HepG2 (cell line): ENCODE results near the gene ZSWIM6. TPM values are rescaled to one million over a fixed set of nuclear protein-coding genes. Genes with fewer than 3 reads are reported as not detected.

Experiments used
- ATAC-seq: fragments of 200-7000 bp; cut with Tn5 transposase; 3 replicates; pipeline ENCODE4 v1.9.1; 2020; ENCODE audit warnings: mild to moderate bottlenecking, moderate library complexity
- BruUV-seq: library from RNA; stranded (reverse); fragments of 400-500 nt; replicated peaks from 2 replicates; lab custom pipeline; 2021; lab: Mats Ljungman, UMichigan
- CTCF ChIA-PET: fragments of 300-600 bp; formaldehyde crosslinking; extraction: SDS; loops from one replicate; lab custom pipeline; 2021; ENCODE audit warnings: low total read pairs, inconsistent platforms, low intra/inter-chr PET ratio; lab: Yijun Ruan, JAX
- POLR2A ChIA-PET: fragments of 350-600 bp; sonication (Branson Sonifier 250); formaldehyde crosslinking; loops from one replicate; lab custom pipeline; 2020; ENCODE audit warnings: antibody characterized with exemption, inconsistent platforms; lab: Yijun Ruan, JAX
- DNase-seq: peaks from one replicate; pipeline ENCODE4 v3.0.0-alpha.2; 2015; ENCODE audit warnings: low spot score
- FAIRE-seq: peaks from 3 replicates; lab custom pipeline; 2011; peaks lifted over from hg19 to GRCh38; lab: Jason Lieb, UNC
- H2AFZ ChIP-seq: one replicate; pipeline ENCODE4 v1.6.1; 2011; ENCODE audit warnings: low read length, inconsistent platforms
- H3K27ac ChIP-seq: fragments of 300-600 bp; 3 replicates; pipeline ENCODE4 v1.8.0; 2011; ENCODE audit warnings: mixed run types, mild to moderate bottlenecking, mixed read lengths, low read length, inconsistent platforms; ENCODE audit not compliant: insufficient read depth; ENCODE audit errors: extremely low read length
- H3K27me3 ChIP-seq, 2 experiments: fragments of 200-600 bp in 1 of 2; 2 replicates in 1 of 2; 3 replicates in 1 of 2; pipeline versions ENCODE4 v1.6.0 to v1.8.0; 2011; ENCODE audit warnings: low read length in 2 of 2, mild to moderate bottlenecking in 2 of 2, moderate library complexity in 2 of 2, inconsistent platforms in 1 of 2; ENCODE audit not compliant: insufficient read depth in 2 of 2, control insufficient read depth in 1 of 2
- H3K36me3 ChIP-seq, 2 experiments: fragments of 200-600 bp in 1 of 2; replicated peaks in 1 of 2; 2 replicates in 1 of 2; 3 replicates in 1 of 2; pipeline versions ENCODE4 v1.5.1 to v1.8.0; 2011; ENCODE audit warnings: low read length in 2 of 2, inconsistent platforms in 1 of 2; ENCODE audit not compliant: insufficient read depth in 2 of 2, control insufficient read depth in 1 of 2
- H3K4me1 ChIP-seq: 2 replicates; pipeline ENCODE4 v1.5.1; 2012; ENCODE audit warnings: low read length, inconsistent platforms; ENCODE audit not compliant: insufficient read depth
- H3K4me2 ChIP-seq: 2 replicates; pipeline ENCODE4 v1.6.0; 2011; ENCODE audit warnings: low read depth, low read length, inconsistent platforms
- H3K4me3 ChIP-seq, 3 experiments: fragments of 200-600 bp in 1 of 3; sonication (generic), shearing (Covaris generic) in 1 of 3; replicated peaks in 1 of 3; 2 replicates each; pipeline ENCODE4 v1.5.1; 2011 to 2016; ENCODE audit warnings: low read length in 3 of 3, inconsistent platforms in 2 of 3, low read depth in 2 of 3, mild to moderate bottlenecking in 2 of 3, control low read depth in 1 of 3, mixed read lengths in 1 of 3; ENCODE audit not compliant: insufficient read depth in 1 of 3
- H3K79me2 ChIP-seq: one replicate; pipeline ENCODE4 v1.6.1; 2011; ENCODE audit warnings: low read length, inconsistent platforms; ENCODE audit not compliant: insufficient read depth
- H3K9ac ChIP-seq: 2 replicates; pipeline ENCODE4 v1.6.0; 2011; ENCODE audit warnings: mild to moderate bottlenecking, low read depth, low read length, inconsistent platforms; ENCODE audit not compliant: insufficient read depth
- H3K9me3 ChIP-seq: 2 replicates; pipeline ENCODE4 v1.5.1; 2012; ENCODE audit warnings: mild to moderate bottlenecking, low read length
- H4K20me1 ChIP-seq: 2 replicates; pipeline ENCODE4 v1.6.0; 2011; ENCODE audit warnings: inconsistent platforms, mild to moderate bottlenecking, low read length, moderate library complexity; ENCODE audit not compliant: insufficient read depth
- BRCA1 ChIP-seq: sonication (generic); formaldehyde crosslinking; IDR thresholded peaks from 2 replicates; pipeline ENCODE4 v1.4.0; 2020; ENCODE audit warnings: missing genetic modification reagents
- CCAR2 ChIP-seq: fragments of 200-400 bp; formaldehyde crosslinking; optimal IDR thresholded peaks from 2 replicates; pipeline ENCODE3; 2018; ENCODE audit warnings: low read depth, mild to moderate bottlenecking, low read length, moderate library complexity
- HOXA3 ChIP-seq: sonication (generic); formaldehyde crosslinking; IDR thresholded peaks from 2 replicates; pipeline ENCODE4 v1.5.0; 2020; ENCODE audit warnings: missing genetic modification reagents
- NR2F6 ChIP-seq, 2 experiments: IDR thresholded peaks; 2 replicates each; pipeline ENCODE4 v1.6.1; 2016; ENCODE audit warnings: antibody characterized with exemption in 1 of 2, mild to moderate bottlenecking in 1 of 2
- RBM39 ChIP-seq: fragments of 200-400 bp; formaldehyde crosslinking; IDR thresholded peaks from one replicate; pipeline ENCODE4 v1.6.1; 2018; ENCODE audit warnings: antibody characterized with exemption, mild to moderate bottlenecking, low read depth, low read length; ENCODE audit not compliant: poor library complexity, severe bottlenecking
- SOX13 ChIP-seq, 3 experiments: fragments of 450-650 bp in 1 of 3; sonication (generic) in 1 of 3; formaldehyde crosslinking in 1 of 3; IDR thresholded peaks in 2 of 3; conservative IDR thresholded peaks in 1 of 3; 2 replicates each; pipeline versions ENCODE4 v1.5.0 to v1.6.1; 2016 to 2020; ENCODE audit warnings: antibody characterized with exemption in 1 of 3, mild to moderate bottlenecking in 1 of 3, missing compliant biosample characterization in 1 of 3, missing genetic modification reagents in 1 of 3, moderate library complexity in 1 of 3
- TBX3 ChIP-seq: fragments of 450-650 bp; IDR thresholded peaks from 2 replicates; pipeline ENCODE4 v1.6.1; 2017; ENCODE audit warnings: antibody characterized with exemption, mild to moderate bottlenecking, inconsistent platforms, borderline replicate concordance
- ZBTB34 ChIP-seq: sonication (generic); formaldehyde crosslinking; IDR thresholded peaks from 2 replicates; pipeline ENCODE4 v1.8.0; 2022; ENCODE audit warnings: mild to moderate bottlenecking, missing genetic modification reagents
- ZNF138 ChIP-seq: sonication (generic); formaldehyde crosslinking; IDR thresholded peaks from 2 replicates; pipeline ENCODE4 v1.5.0; 2020; ENCODE audit warnings: mild to moderate bottlenecking, low read depth, missing genetic modification reagents
- ZNF263 ChIP-seq: sonication (generic); formaldehyde crosslinking; IDR thresholded peaks from 2 replicates; pipeline ENCODE4 v1.4.0; 2020; ENCODE audit warnings: missing genetic modification reagents
- ZNF30 ChIP-seq: sonication (generic); formaldehyde crosslinking; IDR thresholded peaks from 2 replicates; pipeline ENCODE4 v1.5.0; 2020; ENCODE audit warnings: mild to moderate bottlenecking, missing genetic modification reagents
- ZNF543 ChIP-seq: sonication (generic); formaldehyde crosslinking; IDR thresholded peaks from 2 replicates; pipeline ENCODE4 v1.4.0; 2020; ENCODE audit warnings: mild to moderate bottlenecking, missing genetic modification reagents
- WGBS: methylation state at CpG from one replicate; pipeline ENCODE4 v1.1.6; 2017; ENCODE audit warnings: low lambda C conversion rate; 5-methylcytosine and 5-hydroxymethylcytosine counted together
- in situ Hi-C: cut with HindIII; loops from 2 replicates; pipeline ENCODE4 v1.10.0; 2017; ENCODE audit warnings: low pct_unique_long_range_greater_than_20kb; ENCODE audit not compliant: extremely low pct_ligation_motif_present
- intact Hi-C: fragments of 100-400 bp; cut with micrococcal nuclease; formaldehyde crosslinking; loops from one replicate; pipeline ENCODE4 v1.10.0; 2022; ENCODE audit not compliant: unreplicated experiment
- polyA plus RNA-seq, 8 experiments: library from polyadenylated mRNA; depleted of rRNA in 3 of 8; stranded (reverse) in 7 of 8; unstranded in 1 of 8; fragments of >200 nt; fragmentation: Illumina TruSeq in 4 of 8; extraction: Trizol in 4 of 8; gene quantifications; 2 replicates each; pipeline versions ENCODE4 v1.2.1 to v1.2.3, GENCODE V29; 2011 to 2016; ENCODE audit warnings: low read depth in 4 of 8, missing spikeins in 1 of 8, mixed read lengths in 1 of 8; ENCODE audit not compliant: insufficient read depth in 1 of 8
- total RNA-seq, 5 experiments: library from RNA; depleted of rRNA; stranded (reverse); fragments of >200 nt; fragmentation: Illumina TruSeq; extraction: Trizol; gene quantifications; 2 replicates each; pipeline ENCODE4 v1.2.3, GENCODE V29; 2016; ENCODE audit warnings: low read depth in 1 of 5
- TF ChIP-seq, protein P1 (sequence below): sonication (generic); formaldehyde crosslinking; conservative IDR thresholded peaks from 2 replicates; pipeline ENCODE4 v1.8.1; 2023; ENCODE audit warnings: missing genetic modification reagents
- TF ChIP-seq, protein P2 (sequence below): sonication (generic); formaldehyde crosslinking; IDR thresholded peaks from 2 replicates; pipeline ENCODE4 v1.4.0; 2020; ENCODE audit warnings: missing genetic modification reagents, borderline replicate concordance
- TF ChIP-seq, protein P3 (sequence below): sonication (generic); formaldehyde crosslinking; conservative IDR thresholded peaks from 2 replicates; pipeline ENCODE4 v1.8.0; 2022; ENCODE audit warnings: low read depth, missing genetic modification reagents
- TF ChIP-seq, protein P4 (sequence below): sonication (generic); formaldehyde crosslinking; IDR thresholded peaks from 2 replicates; pipeline ENCODE4 v1.5.0; 2020; ENCODE audit warnings: missing genetic modification reagents, mild to moderate bottlenecking, borderline replicate concordance

Gene ZSWIM6
- total and polyA plus RNA-seq, 2 of the 13 experiments (the other 11 are each of a cell fraction or from before 2014, with no cell fraction given) = 0.82 to 1.9 TPM

DNA sequence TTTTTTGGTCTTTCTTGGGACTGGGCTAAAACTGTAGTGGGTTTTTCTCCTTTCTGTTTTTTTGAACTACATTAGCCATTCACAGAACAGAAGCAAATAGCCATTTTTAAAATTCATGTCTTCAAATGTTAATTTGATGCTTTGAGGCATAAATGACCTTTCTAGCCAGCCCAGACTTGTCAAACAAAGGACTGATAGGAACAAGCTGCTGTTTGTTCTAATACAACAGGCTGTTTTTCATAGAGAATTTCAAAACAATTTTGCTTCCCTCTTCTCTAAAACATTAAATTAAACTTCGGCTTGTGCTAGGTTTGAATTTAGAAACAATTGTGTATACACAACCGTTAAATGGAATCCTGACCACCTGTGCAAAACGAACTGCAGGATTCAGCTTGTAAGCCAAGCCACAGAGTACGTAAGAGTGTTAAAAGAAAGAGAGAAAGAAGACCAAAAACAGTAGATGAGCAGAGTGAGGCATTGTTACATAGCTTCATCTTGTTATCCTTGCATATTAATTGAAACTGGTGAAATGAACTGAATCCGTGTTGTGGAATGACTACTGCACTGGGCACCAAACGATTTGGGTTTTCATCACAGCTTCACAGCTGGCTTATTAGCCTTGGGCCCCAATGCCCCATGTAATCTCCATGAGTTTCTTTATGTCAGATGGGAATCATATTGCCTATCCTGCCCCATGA, 100.0 kb downstream of the ZSWIM6 start:
- no peaks in the 10 kb centered on the region for H3K79me2 ChIP-seq
- H2AFZ ChIP-seq = no peak overlapping the region
- intact Hi-C loops = no loop called here
- H3K4me2 ChIP-seq = no peak overlapping the region
- in situ Hi-C loops = no loop called here
- no peak overlapping the region for H3K4me3 ChIP-seq
- H3K27ac ChIP-seq = no peak overlapping the region
- ChIA-PET CTCF (no interaction called here), POLR2A (no interaction called here)
- no peaks in the 10 kb centered on the region for H3K9me3 ChIP-seq
- BruUV-seq = no TSS peak
- DNase-seq (no peak), ATAC-seq (no peak), FAIRE-seq (no peak)
- no peaks in the 10 kb centered on the region for H3K27me3 ChIP-seq
- H4K20me1 ChIP-seq = no peaks in the 10 kb centered on the region
- H3K36me3 ChIP-seq = no peaks in the 10 kb centered on the region
- H3K4me1 ChIP-seq = no peaks in the 10 kb centered on the region
- H3K9ac ChIP-seq = no peak overlapping the region
- 35% methylated on average over 6 of the region's 6 CpGs for WGBS
- TF ChIP-seq, protein P1, sequence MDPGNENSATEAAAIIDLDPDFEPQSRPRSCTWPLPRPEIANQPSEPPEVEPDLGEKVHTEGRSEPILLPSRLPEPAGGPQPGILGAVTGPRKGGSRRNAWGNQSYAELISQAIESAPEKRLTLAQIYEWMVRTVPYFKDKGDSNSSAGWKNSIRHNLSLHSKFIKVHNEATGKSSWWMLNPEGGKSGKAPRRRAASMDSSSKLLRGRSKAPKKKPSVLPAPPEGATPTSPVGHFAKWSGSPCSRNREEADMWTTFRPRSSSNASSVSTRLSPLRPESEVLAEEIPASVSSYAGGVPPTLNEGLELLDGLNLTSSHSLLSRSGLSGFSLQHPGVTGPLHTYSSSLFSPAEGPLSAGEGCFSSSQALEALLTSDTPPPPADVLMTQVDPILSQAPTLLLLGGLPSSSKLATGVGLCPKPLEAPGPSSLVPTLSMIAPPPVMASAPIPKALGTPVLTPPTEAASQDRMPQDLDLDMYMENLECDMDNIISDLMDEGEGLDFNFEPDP = no peak
- TF ChIP-seq ZBTB34 (CRISPR knock-in tag) = no peak
- TF ChIP-seq, protein P2, sequence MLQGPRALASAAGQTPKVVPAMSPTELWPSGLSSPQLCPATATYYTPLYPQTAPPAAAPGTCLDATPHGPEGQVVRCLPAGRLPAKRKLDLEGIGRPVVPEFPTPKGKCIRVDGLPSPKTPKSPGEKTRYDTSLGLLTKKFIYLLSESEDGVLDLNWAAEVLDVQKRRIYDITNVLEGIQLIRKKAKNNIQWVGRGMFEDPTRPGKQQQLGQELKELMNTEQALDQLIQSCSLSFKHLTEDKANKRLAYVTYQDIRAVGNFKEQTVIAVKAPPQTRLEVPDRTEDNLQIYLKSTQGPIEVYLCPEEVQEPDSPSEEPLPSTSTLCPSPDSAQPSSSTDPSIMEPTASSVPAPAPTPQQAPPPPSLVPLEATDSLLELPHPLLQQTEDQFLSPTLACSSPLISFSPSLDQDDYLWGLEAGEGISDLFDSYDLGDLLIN (CRISPR knock-in tag) = no peak
- TF ChIP-seq, protein P3, sequence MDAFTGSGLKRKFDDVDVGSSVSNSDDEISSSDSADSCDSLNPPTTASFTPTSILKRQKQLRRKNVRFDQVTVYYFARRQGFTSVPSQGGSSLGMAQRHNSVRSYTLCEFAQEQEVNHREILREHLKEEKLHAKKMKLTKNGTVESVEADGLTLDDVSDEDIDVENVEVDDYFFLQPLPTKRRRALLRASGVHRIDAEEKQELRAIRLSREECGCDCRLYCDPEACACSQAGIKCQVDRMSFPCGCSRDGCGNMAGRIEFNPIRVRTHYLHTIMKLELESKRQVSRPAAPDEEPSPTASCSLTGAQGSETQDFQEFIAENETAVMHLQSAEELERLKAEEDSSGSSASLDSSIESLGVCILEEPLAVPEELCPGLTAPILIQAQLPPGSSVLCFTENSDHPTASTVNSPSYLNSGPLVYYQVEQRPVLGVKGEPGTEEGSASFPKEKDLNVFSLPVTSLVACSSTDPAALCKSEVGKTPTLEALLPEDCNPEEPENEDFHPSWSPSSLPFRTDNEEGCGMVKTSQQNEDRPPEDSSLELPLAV = no peak
- TF ChIP-seq, protein P4, sequence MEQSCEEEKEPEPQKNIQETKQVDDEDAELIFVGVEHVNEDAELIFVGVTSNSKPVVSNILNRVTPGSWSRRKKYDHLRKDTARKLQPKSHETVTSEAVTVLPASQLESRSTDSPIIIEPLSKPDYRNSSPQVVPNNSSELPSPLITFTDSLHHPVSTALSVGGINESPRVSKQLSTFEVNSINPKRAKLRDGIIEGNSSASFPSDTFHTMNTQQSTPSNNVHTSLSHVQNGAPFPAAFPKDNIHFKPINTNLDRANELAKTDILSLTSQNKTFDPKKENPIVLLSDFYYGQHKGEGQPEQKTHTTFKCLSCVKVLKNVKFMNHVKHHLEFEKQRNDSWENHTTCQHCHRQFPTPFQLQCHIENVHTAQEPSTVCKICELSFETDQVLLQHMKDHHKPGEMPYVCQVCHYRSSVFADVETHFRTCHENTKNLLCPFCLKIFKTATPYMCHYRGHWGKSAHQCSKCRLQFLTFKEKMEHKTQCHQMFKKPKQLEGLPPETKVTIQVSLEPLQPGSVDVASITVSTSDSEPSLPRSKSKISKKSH (CRISPR knock-in tag) = no peak
- no peak for TF ChIP-seq ZNF138 (CRISPR knock-in tag)
- no peak for TF ChIP-seq ZNF543 (CRISPR knock-in tag)
- TF ChIP-seq CCAR2 = no peak
- no peak for TF ChIP-seq BRCA1 (CRISPR knock-in tag)
- TF ChIP-seq ZNF30 (CRISPR knock-in tag) = no peak
- no peak for TF ChIP-seq ZNF263 (CRISPR knock-in tag)
- no peak for TF ChIP-seq TBX3
- no peak for TF ChIP-seq NR2F6 (IDR thresholded peaks at IDR 0.05)
- TF ChIP-seq NR2F6 (CRISPR knock-in tag; IDR thresholded peaks at IDR 0.05) = no peak
- TF ChIP-seq HOXA3 (CRISPR knock-in tag) = no peak
- no peak for TF ChIP-seq RBM39
- TF ChIP-seq SOX13 (IDR thresholded peaks at IDR 0.05) = no peak
- TF ChIP-seq SOX13 (CRISPR knock-in tag; conservative IDR thresholded peaks at IDR 0.05 in 1 of 2, IDR thresholded peaks at IDR 0.05 in 1 of 2) = no peak
